Ovary (tissue), 9 donors: ENCODE measurements around the gene P4HA3. TPM values are rescaled to one million over a fixed set of nuclear protein-coding genes. Genes with fewer than 3 reads are reported as not detected.

Experiments used
- DNase-seq, 5 donors: peaks; one replicate each; pipeline ENCODE4 v3.0.0-alpha.2; 2019 to 2020
- H3K27ac ChIP-seq, 2 donors: fragments of 200-600 bp; one replicate each; pipeline versions ENCODE4 v1.5.1 to v1.8.0; 2019 to 2022
- H3K27me3 ChIP-seq: fragments of 200-600 bp; one replicate; pipeline ENCODE4 v1.8.0; 2022
- H3K36me3 ChIP-seq: fragments of 200-600 bp; sonication (generic); one replicate; pipeline ENCODE4 v1.5.1; 2019
- H3K4me1 ChIP-seq: one replicate; pipeline ENCODE4 v1.8.1; 2013; ENCODE audit warnings: mild to moderate bottlenecking, moderate library complexity; ENCODE audit not compliant: insufficient read depth
- H3K4me3 ChIP-seq: fragments of 200-600 bp; sonication (generic); one replicate; pipeline ENCODE4 v1.5.1; 2017
- H3K9me3 ChIP-seq, 2 donors: fragments of 200-600 bp in 1 of 2; sonication (generic) in 1 of 2; one replicate each; pipeline versions ENCODE4 v1.5.1 to v1.8.1; 2013 to 2019; ENCODE audit warnings: mild to moderate bottlenecking in 1 of 2, moderate library complexity in 1 of 2
- CTCF ChIP-seq, 3 donors: fragments of 450-650 bp in 2 of 3; fragments of 200-600 bp in 1 of 3; IDR thresholded peaks; one replicate each; pipeline versions ENCODE4 v1.5.1 to v1.8.0; 2016 to 2022; ENCODE audit warnings: antibody characterized with exemption in 3 of 3, mild to moderate bottlenecking in 1 of 3
- EP300 ChIP-seq: sonication (generic); formaldehyde crosslinking; IDR thresholded peaks from one replicate; pipeline ENCODE4 v1.6.1; 2017; ENCODE audit warnings: antibody characterized with exemption
- POLR2A ChIP-seq: fragments of 450-650 bp; IDR thresholded peaks from one replicate; pipeline ENCODE4 v1.6.1; 2017; ENCODE audit warnings: antibody characterized with exemption, mild to moderate bottlenecking, moderate library complexity
- WGBS, 3 donors: extraction: QIAGEN DNeasy Blood & Tissue Kit in 1 of 3; methylation state at CpG; one replicate each; pipeline versions ENCODE4 v1.1.5 to v1.1.7; 2013 to 2017; 5-methylcytosine and 5-hydroxymethylcytosine counted together
- intact Hi-C, 4 donors: fragments of 100-400 bp; cut with DNase I; formaldehyde crosslinking; loops; one replicate each; pipeline versions ENCODE4 v1.11.0 to v1.15.1; 2022 to 2023
- polyA plus RNA-seq, 2 donors: library from polyadenylated mRNA; stranded (reverse); fragments of 200-250 nt in 1 of 2; fragments of 350-450 nt in 1 of 2; fragmentation: Illumina TruSeq in 1 of 2; extraction: RNeasy Lipid Tissue Mini Kit (QIAGEN cat#74804) in 1 of 2; gene quantifications; one replicate each; pipeline ENCODE4 v1.2.3, GENCODE V29; 2013 to 2014
- total RNA-seq, 7 donors: library from RNA; depleted of rRNA in 2 of 7; stranded (reverse); fragments of >200 nt in 2 of 7; fragmentation: NEBNext Ultra II Directional in 3 of 7; extraction: Animal tissue kit (Norgen Biotek cat#: 25700) in 3 of 7; gene quantifications; one replicate each; pipeline versions ENCODE4 v1.1.0 to v1.2.4, GENCODE V29; 2016 to 2023
- donor health status: DM: no; HTN: no; CAD: no; lungs with moderate emphysema.
- donor health status: DM: no; HTN: no; CAD: no.
- donor health status: Bipolar disorder and iron deficiency.
- donor health status: DM: yes; HTN: yes; CAD: no.
- donor health status: DM: no; HTN: no; CAD: no.
- donor health status: DM: yes; HTN: yes; CAD: no.

The P4HA3 gene
- total and polyA plus RNA-seq, 9 donors = 0.28 to 5.6 (median 1.0) TPM

- 26 to 41% (median 40%) methylated on average over 2 of the region's 2 CpGs for WGBS, 3 donors
- Histone ChIP-seq H3K9me3 (no peaks in the 10 kb centered on the region), H3K4me3 (no peak overlapping the region), H3K27me3 (no peaks in the 10 kb centered on the region), H3K36me3 (no peaks in the 10 kb centered on the region), H3K27ac (no peak overlapping the region), H3K4me1 (no peaks in the 10 kb centered on the region)
- TF ChIP-seq POLR2A (no peak), CTCF (IDR thresholded peaks at IDR 0.05) (no peak), EP300 (no peak)
- DNase-seq = no peak
- intact Hi-C loops = no loop called here
These were observed 35.9 kb upstream of the P4HA3 start for GRCh38 chr11:74347381-74347780.

- no peak overlapping the region for H3K27ac ChIP-seq
- TF ChIP-seq CTCF (IDR thresholded peaks at IDR 0.05) (no peak), POLR2A (no peak), EP300 (no peak)
- H3K36me3 ChIP-seq = no peaks in the 10 kb centered on the region
- WGBS, 3 donors = 26 to 36% (median 28%) methylated on average over 1 of the region's 1 CpG
- H3K4me3 ChIP-seq = no peak overlapping the region
- DNase-seq = no peak
- no peaks in the 10 kb centered on the region for H3K27me3 ChIP-seq
- intact Hi-C loops = no loop called here
- no peaks in the 10 kb centered on the region for H3K9me3 ChIP-seq
- H3K4me1 ChIP-seq = no peaks in the 10 kb centered on the region
These were observed 34.0 kb upstream of the P4HA3 start for GRCh38 chr11:74345420-74345819.

GRCh38 chr11:74341921-74342320 lies 30.5 kb upstream of the P4HA3 start:
- no peaks in the 10 kb centered on the region for H3K4me1 ChIP-seq
- no peaks in the 10 kb centered on the region for H3K36me3 ChIP-seq
- intact Hi-C loops = no loop called here
- DNase-seq = no peak
- TF ChIP-seq CTCF (IDR thresholded peaks at IDR 0.05) (no peak), POLR2A (no peak), EP300 (no peak)
- 15 to 22% (median 21%) methylated on average over 1 of the region's 1 CpG for WGBS, 3 donors
- no peak overlapping the region for H3K4me3 ChIP-seq
- no peaks in the 10 kb centered on the region for H3K9me3 ChIP-seq
- no peaks in the 10 kb centered on the region for H3K27me3 ChIP-seq
- H3K27ac ChIP-seq = no peak overlapping the region

- Histone ChIP-seq H3K36me3 (no peaks in the 10 kb centered on the region), H3K27me3 (no peaks in the 10 kb centered on the region), H3K4me3 (no peak overlapping the region), H3K4me1 (no peaks in the 10 kb centered on the region), H3K9me3 (no peaks in the 10 kb centered on the region), H3K27ac (no peak overlapping the region)
- no peak for DNase-seq
- intact Hi-C loops = no loop called here
- TF ChIP-seq CTCF (IDR thresholded peaks at IDR 0.05) (no peak), EP300 (no peak), POLR2A (no peak)
These were observed 28.2 kb upstream of the P4HA3 start for GRCh38 chr11:74339619-74340018.

- 61 to 80% (median 63%) methylated on average over 6 of the region's 6 CpGs for WGBS, 3 donors
- TF ChIP-seq EP300 = no peak
- no peak for TF ChIP-seq POLR2A
- TF ChIP-seq CTCF (IDR thresholded peaks at IDR 0.05) = no peak
- no peaks in the 10 kb centered on the region for H3K36me3 ChIP-seq
- DNase-seq = no peak
- H3K9me3 ChIP-seq = no peaks in the 10 kb centered on the region
- H3K4me1 ChIP-seq = no peaks in the 10 kb centered on the region
- H3K4me3 ChIP-seq = no peak overlapping the region
- no peaks in the 10 kb centered on the region for H3K27me3 ChIP-seq
- intact Hi-C loops = no loop called here
- H3K27ac ChIP-seq = no peak overlapping the region
These were observed 27.5 kb upstream of the P4HA3 start for GRCh38 chr11:74338963-74339362.
